Mucosa of rectum (tissue), 2 donors: ENCODE results near the gene MACROD2.
"Not testable (repeated sequence)": the region's sequence is repeated elsewhere in the genome, so short reads cannot be mapped to it uniquely, and the experiment has no call there.

Source experiments
- H3K27ac ChIP-seq, 2 donors: one replicate each; pipeline ENCODE4 v1.7.0; 2013; ENCODE audit warnings: inconsistent platforms in 2 of 2, low read depth in 2 of 2, low read length in 2 of 2
- H3K27me3 ChIP-seq, 2 donors: one replicate each; pipeline ENCODE4 v1.7.0; 2013; ENCODE audit warnings: low read length in 2 of 2; ENCODE audit not compliant: control insufficient read depth in 2 of 2, insufficient read depth in 2 of 2
- H3K36me3 ChIP-seq, 2 donors: one replicate each; pipeline ENCODE4 v1.7.0; 2013; ENCODE audit warnings: low read length in 2 of 2; ENCODE audit not compliant: control insufficient read depth in 2 of 2, insufficient read depth in 2 of 2
- H3K4me1 ChIP-seq, 2 donors: one replicate each; pipeline ENCODE4 v1.7.0; 2013; ENCODE audit warnings: low read length in 2 of 2, mild to moderate bottlenecking in 1 of 2; ENCODE audit not compliant: control insufficient read depth in 2 of 2, insufficient read depth in 2 of 2
- H3K4me3 ChIP-seq, 2 donors: one replicate each; pipeline ENCODE4 v1.7.0; 2013; ENCODE audit warnings: low read length in 2 of 2
- H3K9ac ChIP-seq, 2 donors: one replicate each; pipeline ENCODE4 v1.7.0; 2013; ENCODE audit warnings: low read length in 2 of 2, low read depth in 1 of 2, mild to moderate bottlenecking in 1 of 2
- H3K9me3 ChIP-seq, 2 donors: one replicate each; pipeline ENCODE4 v1.7.0; 2013; ENCODE audit warnings: low read length in 2 of 2; ENCODE audit not compliant: control insufficient read depth in 2 of 2
- donor health status: healthy.
- donor health status: Normal muscosa, but diverticular disease.

Gene MACROD2

DNA sequence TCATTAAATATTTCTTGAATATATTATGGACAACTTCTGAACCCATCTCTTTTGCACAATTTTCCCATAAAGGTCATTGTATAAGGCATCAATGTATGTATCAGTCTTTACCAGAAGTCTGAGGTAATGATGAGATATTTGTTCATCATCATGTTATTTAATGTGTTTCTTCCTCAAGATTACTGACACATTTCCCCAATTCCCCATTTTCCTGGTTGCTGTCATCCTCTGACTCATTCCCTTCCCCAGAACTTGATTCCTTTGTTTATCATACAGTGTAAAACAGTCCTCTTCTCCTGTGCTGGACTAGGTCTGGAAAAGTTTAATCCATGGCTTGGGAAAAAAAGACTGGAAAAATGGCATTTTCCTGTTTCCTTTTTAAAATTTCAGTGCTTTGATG, 450.0 kb downstream of the MACROD2 start:
- Histone ChIP-seq H3K36me3 (no peaks in the 10 kb centered on the region), H3K4me1 (no peaks in the 10 kb centered on the region), H3K9ac (no peak overlapping the region), H3K27ac (no peak overlapping the region), H3K9me3 (no peaks in the 10 kb centered on the region), H3K4me3 (no peak overlapping the region), H3K27me3 (no peaks in the 10 kb centered on the region)

DNA sequence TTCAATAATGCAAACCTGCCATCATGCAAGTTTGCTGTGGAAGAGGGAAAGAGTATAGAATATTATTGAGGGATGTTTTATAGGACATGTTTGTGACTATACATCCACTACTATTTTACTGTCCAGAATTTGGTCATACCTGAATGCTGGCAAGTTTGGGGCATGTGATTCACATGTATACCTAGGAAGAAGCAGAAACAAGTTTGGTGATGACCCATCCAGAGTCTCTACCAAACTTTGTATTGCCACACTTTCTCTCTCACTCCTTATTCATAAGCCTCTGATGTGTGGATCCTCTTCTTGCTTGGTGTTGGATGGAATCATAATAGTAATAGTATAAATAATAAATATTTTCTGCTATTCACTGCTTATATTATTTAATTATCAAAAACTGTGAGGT, 450.6 kb downstream of the MACROD2 start:
- no peaks in the 10 kb centered on the region for H3K36me3 ChIP-seq
- H3K4me1 ChIP-seq, result no peaks in the 10 kb centered on the region
- H3K4me3 ChIP-seq, result no peak overlapping the region
- H3K27ac ChIP-seq, result no peak overlapping the region
- no peak overlapping the region for H3K9ac ChIP-seq
- no peaks in the 10 kb centered on the region for H3K27me3 ChIP-seq
- no peaks in the 10 kb centered on the region for H3K9me3 ChIP-seq

DNA sequence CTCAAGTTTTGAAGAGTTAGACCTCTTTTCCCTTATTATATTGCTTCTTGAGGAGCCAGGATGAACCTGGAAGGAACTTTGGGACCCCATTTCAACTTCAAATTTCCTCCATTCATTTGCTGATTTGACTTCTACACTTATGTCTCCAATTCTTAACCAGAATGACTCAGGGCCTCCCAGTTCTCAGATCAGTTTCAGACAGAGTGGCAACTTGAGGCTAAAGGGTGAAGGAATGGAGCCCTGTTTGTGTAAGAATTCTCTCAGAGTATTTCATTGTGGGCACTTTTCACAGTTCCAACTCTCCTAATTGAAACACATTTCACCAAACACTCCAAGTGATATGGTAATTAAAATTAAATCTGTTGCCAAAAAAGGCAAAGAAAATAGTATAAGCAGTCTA, 451.1 kb downstream of the MACROD2 start:
- Histone ChIP-seq H3K36me3 (no peaks in the 10 kb centered on the region), H3K9me3 (no peaks in the 10 kb centered on the region), H3K4me3 (no peak overlapping the region), H3K9ac (no peak overlapping the region), H3K27me3 (no peaks in the 10 kb centered on the region), H3K4me1 (no peaks in the 10 kb centered on the region), H3K27ac (no peak overlapping the region)

DNA sequence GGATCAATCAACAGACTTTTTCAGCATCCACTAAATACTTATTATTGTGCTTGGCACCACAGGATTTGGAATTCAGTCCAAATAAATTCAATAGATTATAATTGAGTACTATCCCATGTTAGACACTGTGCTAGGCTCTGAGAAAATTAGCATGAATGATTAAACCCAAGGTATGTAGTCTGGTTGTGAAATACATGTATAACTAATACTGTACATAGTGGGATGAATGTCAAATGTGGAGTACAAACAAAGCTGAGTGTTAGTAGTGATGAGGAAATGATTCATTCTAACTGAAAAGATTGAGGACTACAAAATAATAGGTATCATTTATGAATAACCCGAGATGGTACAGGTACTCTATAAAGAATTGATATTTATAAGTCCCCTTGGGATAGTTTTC, 454.0 kb downstream of the MACROD2 start:
- Histone ChIP-seq H3K9me3 (no peaks in the 10 kb centered on the region), H3K36me3 (no peaks in the 10 kb centered on the region), H3K27ac (no peak overlapping the region)

DNA sequence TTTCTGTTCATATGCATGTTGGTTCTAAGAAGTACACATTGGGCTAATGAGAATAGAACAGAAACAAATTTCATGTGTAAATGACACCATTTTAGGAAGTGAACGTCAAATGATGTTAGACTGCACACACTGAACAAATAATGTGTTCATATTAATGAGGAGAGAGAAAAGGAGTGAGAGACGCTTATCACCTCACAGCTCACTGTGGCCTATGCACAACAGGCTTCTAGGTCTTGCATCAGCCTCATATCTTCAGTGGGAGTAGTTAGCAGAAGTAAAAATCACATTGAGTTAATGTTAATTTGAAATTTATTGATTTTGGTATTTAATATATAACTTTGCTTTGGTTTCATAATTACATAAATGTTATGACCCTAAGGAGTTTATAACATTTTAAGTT, 454.9 kb downstream of the MACROD2 start:
- Histone ChIP-seq H3K9ac (no peak overlapping the region), H3K4me1 (no peaks in the 10 kb centered on the region), H3K9me3 (no peaks in the 10 kb centered on the region), H3K27ac (no peak overlapping the region), H3K4me3 (no peak overlapping the region), H3K27me3 (no peaks in the 10 kb centered on the region), H3K36me3 (no peaks in the 10 kb centered on the region)

More for the DNA sequence above, 454.0 kb downstream of the MACROD2 start:
- Histone ChIP-seq H3K27me3 (no peaks in the 10 kb centered on the region), H3K4me3 (no peak overlapping the region), H3K4me1 (no peaks in the 10 kb centered on the region), H3K9ac (no peak overlapping the region)

DNA sequence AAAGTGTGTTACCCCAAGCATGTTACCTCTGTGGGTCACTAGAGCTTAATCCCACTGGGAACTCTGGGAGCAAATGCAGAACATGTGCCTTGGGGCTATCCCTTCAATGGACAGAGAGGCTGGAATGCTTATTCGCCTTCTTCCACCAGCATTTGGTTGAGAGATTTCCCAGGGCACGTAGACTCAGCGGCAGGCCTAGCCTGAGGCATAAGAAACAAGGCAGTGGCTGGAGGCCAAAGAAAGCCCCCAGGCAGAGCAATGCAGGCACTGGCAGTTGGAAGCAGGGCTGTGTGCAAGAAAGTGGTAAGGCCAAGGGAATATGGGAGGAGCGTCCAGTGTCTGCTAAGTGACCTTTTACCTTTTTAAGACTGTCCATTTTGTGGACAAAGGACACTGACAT, 456.1 kb downstream of the MACROD2 start:
- Histone ChIP-seq H3K9ac (no peak overlapping the region), H3K27ac (no peak overlapping the region)

DNA sequence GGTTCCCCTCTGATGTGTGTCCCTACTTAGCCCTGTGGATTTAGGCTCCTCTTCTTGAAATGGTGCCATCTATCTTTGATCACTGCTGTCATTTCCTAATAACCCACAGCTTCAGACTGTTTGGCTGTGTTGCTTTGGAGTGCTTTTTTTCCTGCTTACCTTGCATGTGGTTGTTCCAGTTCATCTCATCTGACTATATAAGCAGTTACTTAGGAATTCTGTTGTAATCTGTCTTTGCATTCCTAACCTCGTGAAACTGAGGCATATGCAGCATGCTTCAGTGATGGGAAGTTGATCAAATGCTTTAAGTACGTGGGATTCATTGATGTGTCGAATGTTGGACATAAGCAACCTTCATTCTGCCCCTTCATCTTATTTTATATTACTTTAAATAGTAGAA, 457.9 kb downstream of the MACROD2 start:
- H3K36me3 ChIP-seq, result no peaks in the 10 kb centered on the region
- no peak overlapping the region for H3K9ac ChIP-seq
- no peaks in the 10 kb centered on the region for H3K9me3 ChIP-seq
- no peak overlapping the region for H3K4me3 ChIP-seq
- no peaks in the 10 kb centered on the region for H3K4me1 ChIP-seq
- no peaks in the 10 kb centered on the region for H3K27me3 ChIP-seq
- H3K27ac ChIP-seq, result no peak overlapping the region

More for the DNA sequence above, 456.1 kb downstream of the MACROD2 start:
- H3K9me3 ChIP-seq, result no peaks in the 10 kb centered on the region
- no peaks in the 10 kb centered on the region for H3K36me3 ChIP-seq
- no peaks in the 10 kb centered on the region for H3K4me1 ChIP-seq
- no peaks in the 10 kb centered on the region for H3K27me3 ChIP-seq
- no peak overlapping the region for H3K4me3 ChIP-seq

DNA sequence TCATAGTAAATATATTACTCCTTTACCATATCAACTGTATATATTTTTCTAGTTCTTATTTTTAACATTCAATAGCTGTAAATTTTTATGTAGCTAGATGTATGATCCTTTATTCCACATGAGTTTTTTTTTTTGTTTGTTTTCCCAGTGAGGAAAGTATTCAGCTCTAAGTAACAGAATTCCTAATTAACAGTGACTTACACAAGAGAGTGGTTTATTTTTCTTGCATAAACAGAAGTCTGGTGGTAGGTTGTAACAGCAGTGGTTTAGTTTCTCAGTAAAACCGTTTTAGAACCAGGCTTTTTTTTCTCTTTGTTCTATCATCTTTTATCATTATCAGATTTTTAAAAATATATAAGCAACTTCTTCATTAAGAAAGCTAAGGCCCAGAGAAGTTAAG, 459.0 kb downstream of the MACROD2 start:
- no peaks in the 10 kb centered on the region for H3K27me3 ChIP-seq
- no peaks in the 10 kb centered on the region for H3K4me1 ChIP-seq
- H3K4me3 ChIP-seq, result no peak overlapping the region
- H3K9me3 ChIP-seq, result no peaks in the 10 kb centered on the region
- no peak overlapping the region for H3K9ac ChIP-seq
- H3K27ac ChIP-seq, result no peak overlapping the region
- no peaks in the 10 kb centered on the region for H3K36me3 ChIP-seq

DNA sequence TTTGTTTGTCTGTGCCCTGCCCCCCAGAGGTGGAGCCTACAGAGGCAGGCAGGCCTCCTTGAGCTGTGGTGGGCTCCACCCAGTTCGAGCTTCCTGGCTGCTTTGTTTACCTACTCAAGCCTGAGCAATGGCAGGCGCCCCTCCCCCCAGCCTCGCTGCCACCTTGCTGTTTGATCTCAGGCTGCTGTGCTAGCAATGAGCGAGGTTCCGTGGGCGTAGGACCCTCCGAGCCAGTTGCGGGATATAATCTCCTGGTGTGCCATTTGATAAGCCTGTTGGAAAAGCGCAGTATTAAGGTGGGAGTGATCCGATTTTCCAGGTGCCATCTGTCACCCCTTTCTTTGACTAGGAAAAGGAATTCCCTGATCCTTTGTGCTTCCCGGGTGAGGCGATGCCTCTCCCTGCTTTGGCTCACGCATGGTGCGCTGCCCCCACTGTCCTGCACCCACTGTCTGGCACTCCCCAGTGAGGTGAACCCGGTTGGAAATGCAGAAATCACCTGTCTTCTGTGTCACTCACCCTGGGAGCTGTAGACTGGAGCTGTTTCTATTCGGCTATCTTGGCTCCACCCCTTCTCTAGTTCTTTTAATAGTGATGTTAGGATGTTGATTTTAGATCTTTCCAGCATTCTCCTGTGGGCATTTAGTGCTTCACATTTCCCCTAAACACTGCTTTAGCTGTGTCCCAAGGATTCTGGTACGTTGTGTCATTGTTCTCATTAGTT, 471.9 kb downstream of the MACROD2 start:
- not testable (repeated sequence) for H3K27me3 ChIP-seq, H3K36me3 ChIP-seq, H3K4me1 ChIP-seq, H3K9me3 ChIP-seq
- peak overlapping the region in 1 of 2 donors; percentile 32 for H3K27ac ChIP-seq
- H3K9ac ChIP-seq, result peak overlapping the region in 1 of 2 donors; percentile 43
- H3K4me3 ChIP-seq, result peak overlapping the region; percentile 48 to 58

DNA sequence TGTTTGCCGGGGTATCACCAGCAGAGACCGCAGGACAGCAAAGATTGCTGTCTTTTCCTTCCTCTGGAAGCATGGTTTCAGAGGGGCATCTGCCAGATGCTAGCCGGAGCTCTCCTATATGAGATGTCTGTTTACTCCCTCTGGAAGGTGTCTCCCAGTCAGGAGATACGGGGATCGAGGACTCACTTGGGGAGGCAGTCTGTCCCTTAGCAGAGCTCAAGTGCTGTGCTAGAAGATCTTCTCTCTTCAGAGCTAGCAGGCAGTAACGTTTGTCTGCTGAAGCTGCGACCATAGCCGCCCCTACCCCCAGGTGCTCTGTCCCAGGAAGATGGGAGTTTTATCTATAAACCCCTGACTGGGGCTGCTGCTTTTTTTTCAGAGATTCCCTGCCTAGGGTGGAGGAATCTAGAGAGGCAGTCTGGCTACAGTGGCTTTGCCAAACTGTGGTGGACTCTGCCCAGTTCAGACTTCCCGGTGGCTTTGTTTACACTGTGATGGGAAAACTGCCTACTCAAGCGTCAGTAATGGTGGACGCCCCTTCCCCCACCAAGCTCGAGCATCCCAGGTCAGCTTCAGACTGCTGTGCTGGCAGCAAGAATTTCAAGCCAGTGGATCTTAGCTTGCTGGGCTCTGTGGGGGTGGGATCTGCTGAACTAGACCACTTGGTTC, 475.0 kb downstream of the MACROD2 start:
- no peaks in the 10 kb centered on the region for H3K9me3 ChIP-seq
- H3K4me1 ChIP-seq, result peaks cover 0 to 3% of the 10 kb centered on the region in 2 donors
- no peaks in the 10 kb centered on the region for H3K36me3 ChIP-seq
- no peak overlapping the region for H3K27ac ChIP-seq
- H3K9ac ChIP-seq, result no peak overlapping the region
- no peak overlapping the region for H3K4me3 ChIP-seq
- H3K27me3 ChIP-seq, result no peaks in the 10 kb centered on the region
